HG02678 (cell line): ENCODE results near the gene FCER1G.
"Not testable (repeated sequence)": the region's sequence is repeated elsewhere in the genome, so short reads cannot be mapped to it uniquely, and the experiment has no call there.

Experiments used
- ATAC-seq: cut with Tn5 transposase; IDR thresholded peaks from one replicate; pipeline ENCODE4 v1.9.1; 2021; ENCODE audit warnings: mild to moderate bottlenecking, moderate library complexity; ENCODE audit not compliant: unreplicated experiment

The FCER1G gene

DNA sequence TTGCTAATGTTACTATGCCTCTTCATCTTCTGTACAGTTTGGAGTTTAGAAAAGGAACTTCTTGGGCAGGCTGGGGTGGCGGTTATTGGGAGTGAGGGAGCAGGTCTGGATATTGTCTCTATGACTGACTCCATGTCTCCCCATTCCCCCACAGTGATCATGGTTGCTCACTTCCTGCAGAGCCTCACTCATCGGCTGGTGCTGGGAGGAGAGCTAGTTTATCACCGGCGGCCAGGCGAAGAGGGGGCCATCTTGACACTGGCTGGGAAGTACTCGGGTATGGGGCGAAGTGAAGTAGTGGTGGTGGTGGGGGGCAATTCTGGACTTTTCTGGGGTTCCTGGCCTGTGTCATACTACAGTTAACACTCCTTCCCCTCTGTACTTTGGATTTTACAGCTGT lies 12.9 kb downstream of the FCER1G start:
- ATAC-seq, result no peak

DNA sequence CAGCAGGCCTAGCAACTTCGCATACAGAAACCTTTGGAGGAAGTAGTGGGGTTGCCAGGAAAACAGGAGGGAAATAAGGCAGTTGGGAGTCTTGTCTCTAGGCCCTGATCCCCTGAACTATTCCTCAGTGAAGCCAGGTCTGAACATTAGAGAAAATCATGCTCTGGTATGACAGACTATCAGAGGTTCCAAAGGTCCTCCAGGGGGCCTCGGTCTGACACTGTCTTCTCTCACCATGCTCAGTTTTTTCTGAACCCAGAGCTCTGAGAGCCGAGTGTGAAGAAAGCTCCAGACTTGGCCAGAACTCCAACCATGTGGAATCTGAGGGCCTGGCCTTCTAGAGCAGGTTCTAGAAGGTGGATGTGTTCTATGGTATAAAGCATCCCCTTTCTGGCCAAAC lies 14.8 kb downstream of the FCER1G start:
- ATAC-seq, result no peak

- ATAC-seq, result no peak
Measured at GRCh38 chr1:161230762-161231161, 15.7 kb downstream of the FCER1G start.

GRCh38 chr1:161233102-161233501 lies 18.0 kb downstream of the FCER1G start:
- no peak for ATAC-seq

GRCh38 chr1:161235957-161236775 lies 21.1 kb downstream of the FCER1G start:
- ATAC-seq, result no peak

DNA sequence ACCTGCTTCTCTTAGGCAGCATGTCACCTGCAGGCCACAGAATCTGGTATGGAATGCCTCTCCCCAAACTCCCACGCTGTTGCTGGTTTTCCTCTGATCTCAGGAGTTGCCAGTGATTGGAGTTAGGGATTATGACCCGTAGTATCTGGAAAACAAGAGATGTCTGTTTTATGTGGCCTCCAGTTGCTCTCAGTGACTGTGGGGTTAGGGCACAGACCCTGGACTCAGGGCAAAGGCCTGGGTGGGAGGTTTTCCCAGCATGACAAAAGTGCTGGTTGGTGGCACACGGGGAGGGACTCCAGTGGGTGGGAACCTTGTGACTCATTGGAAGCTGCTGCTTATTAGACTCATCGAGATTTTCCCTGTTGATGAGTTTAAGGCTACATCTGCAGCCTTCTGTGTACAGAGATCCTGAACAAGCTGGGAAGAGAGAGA lies 23.0 kb downstream of the FCER1G start, which contains the start of gene NR1I3:
Gene NR1I3, minus strand, starts transcription at position 165 of the 435 bp plus-strand sequence. CDS start 1,638 bp downstream, outside the sequence.
- ATAC-seq, result no peak

DNA sequence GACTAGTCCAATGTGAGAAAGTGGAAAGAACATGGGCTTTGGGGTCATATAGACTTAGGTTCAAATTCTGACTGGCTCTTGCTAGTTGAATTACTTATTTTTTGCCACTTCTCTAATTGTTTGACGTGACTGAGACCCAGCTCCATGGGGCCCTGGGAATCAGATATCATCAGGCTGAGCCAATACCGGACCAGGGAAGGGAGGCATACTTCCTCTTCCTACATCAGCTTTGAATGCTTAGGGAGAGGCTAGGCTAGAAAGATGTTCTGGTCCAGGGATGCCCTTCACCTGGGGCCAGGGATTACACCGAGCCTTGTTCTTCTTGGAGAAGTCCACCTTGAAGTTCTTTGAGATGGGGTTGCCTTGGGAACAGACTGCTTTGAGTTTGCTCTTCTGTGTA lies 26.6 kb downstream of the FCER1G start:
- ATAC-seq, result no peak

GRCh38 chr1:161242313-161242712 lies 27.2 kb downstream of the FCER1G start:
- no peak for ATAC-seq

GRCh38 chr1:161244888-161245287 lies 29.8 kb downstream of the FCER1G start:
- no peak for ATAC-seq

- ATAC-seq, result not testable (repeated sequence)
Measured at GRCh38 chr1:161250100-161250499, 35.0 kb downstream of the FCER1G start.

- ATAC-seq, result no peak
Measured at GRCh38 chr1:161250829-161251228, 35.7 kb downstream of the FCER1G start.

GRCh38 chr1:161251579-161251978 lies 36.5 kb downstream of the FCER1G start:
- no peak for ATAC-seq

- ATAC-seq, result not testable (repeated sequence)
Measured at GRCh38 chr1:161255302-161255701, 40.2 kb downstream of the FCER1G start.

GRCh38 chr1:161255955-161256520 lies 40.9 kb downstream of the FCER1G start:
- not testable (repeated sequence) for ATAC-seq

GRCh38 chr1:161257109-161257508 lies 42.0 kb downstream of the FCER1G start:
- ATAC-seq, result not testable (repeated sequence)

DNA sequence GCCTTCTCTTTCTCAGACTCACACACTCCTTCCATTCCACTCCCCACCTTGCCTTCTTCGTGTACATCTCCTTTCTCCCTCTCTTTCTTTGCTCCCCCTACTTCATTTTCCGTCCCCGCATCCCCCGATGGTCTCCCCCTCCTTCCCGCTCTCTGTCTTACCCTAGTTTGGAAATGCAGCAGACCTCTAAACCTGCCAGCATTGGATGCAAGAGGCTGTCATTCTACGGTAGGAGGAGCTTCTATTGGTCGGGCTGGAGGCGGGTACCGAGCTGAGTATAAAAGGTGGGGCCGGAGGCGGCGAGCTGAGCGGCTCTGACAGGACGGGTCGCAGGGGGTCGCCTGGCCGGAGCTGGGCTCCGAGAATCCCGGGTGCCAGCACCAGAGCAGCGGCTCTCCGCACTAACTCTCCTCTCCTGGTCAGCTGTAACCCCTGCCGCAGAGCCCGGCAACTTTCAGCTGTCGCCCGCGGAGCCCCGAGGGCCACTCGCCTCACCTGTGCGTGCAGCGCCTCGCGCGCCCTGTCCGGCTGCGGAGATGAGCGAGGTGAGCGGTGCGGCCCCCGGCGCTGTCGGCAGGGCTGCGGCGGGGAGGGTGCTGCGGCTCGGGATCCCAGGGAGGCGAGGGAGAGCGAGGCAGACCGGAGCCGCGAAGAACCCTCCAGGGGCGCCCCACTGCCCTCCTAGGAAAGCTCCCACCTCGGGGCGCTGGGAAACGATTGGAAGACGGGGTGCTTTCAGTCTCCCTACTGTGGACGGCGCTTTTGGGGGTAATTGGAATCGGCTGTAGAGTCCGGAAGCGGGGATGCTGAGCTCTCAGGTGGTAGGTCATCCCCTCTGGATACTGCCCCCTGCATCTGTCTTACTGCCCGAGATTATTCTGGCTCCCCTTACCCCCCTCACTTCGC lies 43.6 kb downstream of the FCER1G start, which contains the start of gene PCP4L1:
Gene PCP4L1, plus strand, starts transcription at position 307 of the 906 bp plus-strand sequence. Its CDS starts 230 bp downstream, at position 537.
- ATAC-seq, result no peak

DNA sequence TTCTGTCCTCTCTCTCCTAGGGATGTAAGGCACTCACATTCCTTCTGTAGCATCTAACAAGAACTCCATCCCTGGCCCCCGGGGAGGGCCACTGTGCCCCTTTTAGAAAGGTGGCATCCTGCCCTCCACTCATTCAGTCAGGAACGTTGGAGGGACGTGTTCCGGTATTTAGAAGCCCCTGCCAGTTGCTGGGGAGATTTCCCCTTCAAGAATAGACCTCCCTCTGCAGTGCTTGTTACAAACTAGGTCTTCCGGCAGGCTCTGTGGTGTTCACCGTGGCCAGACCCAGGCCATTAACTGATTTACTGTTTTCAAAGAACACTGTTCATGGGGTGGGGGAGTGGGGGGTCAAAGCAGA lies 44.2 kb downstream of the FCER1G start:
- ATAC-seq, result no peak

GRCh38 chr1:161259765-161260164 lies 44.7 kb downstream of the FCER1G start:
- no peak for ATAC-seq

- no peak for ATAC-seq
Measured at GRCh38 chr1:161260376-161261260, 45.5 kb downstream of the FCER1G start.
